ENCODE measurements around the gene GBP6.

- TF ChIP-seq EP300 (IDR thresholded peaks at IDR 0.05) (no peak), CTCF (IDR thresholded peaks at IDR 0.05) (no peak), POLR2AphosphoS5 (IDR thresholded peaks at IDR 0.05) (no peak), POLR2A (IDR thresholded peaks at IDR 0.05) (no peak)
These were observed 17.8 kb downstream of the GBP6 start for GRCh38 chr1:89381618-89382017.

All from upper lobe of left lung (tissue), 4 donors.